ENCODE data around the gene ABCA12.

The ABCA12 gene

GRCh38 chr2:215068399-215068798, 70.0 kb downstream of the ABCA12 start:
- WGBS, result 89% methylated on average over 2 of the region's 2 CpGs
- H3K4me3 ChIP-seq (ENCODE audit: low read length), result no peak overlapping the region
- no peak overlapping the region for H3K9ac ChIP-seq (ENCODE audit: low read depth, low read length)
- no peaks in the 10 kb centered on the region for H3K9me3 ChIP-seq (ENCODE audit: insufficient read depth, low read depth, low read length)
- H3K4me1 ChIP-seq (ENCODE audit: insufficient read depth, low read length), result peaks cover under 1% of the 10 kb centered on the region; the same call in 1 of the 2 replicates
- no peaks in the 10 kb centered on the region for H3K36me3 ChIP-seq (ENCODE audit: insufficient read depth, low read length)
- H3K27ac ChIP-seq (ENCODE audit: low read depth, low read length), result no peak overlapping the region
- H3K27me3 ChIP-seq (ENCODE audit: insufficient read depth, low read length), result no peaks in the 10 kb centered on the region

DNA sequence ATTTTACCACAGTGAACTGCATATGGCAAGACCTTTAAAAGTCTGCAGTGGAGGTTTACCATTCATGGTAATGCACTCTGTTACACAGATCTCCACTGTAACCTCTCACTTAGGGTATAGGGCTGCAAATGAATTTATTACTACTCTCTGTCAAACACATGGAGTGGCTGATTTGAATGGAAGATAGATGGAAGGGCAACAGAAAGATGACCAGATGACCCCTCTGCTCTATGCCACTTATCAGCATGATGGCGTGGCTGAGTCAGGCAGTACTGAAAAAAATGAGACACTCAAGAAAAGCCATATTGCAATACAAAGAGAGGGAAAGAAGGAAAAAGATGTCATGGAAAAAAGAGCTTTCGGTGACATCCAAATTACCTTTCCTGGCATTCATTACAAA, 72.3 kb downstream of the ABCA12 start:
- no peak overlapping the region for H3K27ac ChIP-seq (ENCODE audit: low read depth, low read length)
- no peak overlapping the region for H3K9ac ChIP-seq (ENCODE audit: low read depth, low read length)
- H3K36me3 ChIP-seq (ENCODE audit: insufficient read depth, low read length), result no peaks in the 10 kb centered on the region
- H3K9me3 ChIP-seq (ENCODE audit: insufficient read depth, low read depth, low read length), result no peaks in the 10 kb centered on the region
- no peaks in the 10 kb centered on the region for H3K27me3 ChIP-seq (ENCODE audit: insufficient read depth, low read length)
- no peaks in the 10 kb centered on the region for H3K4me1 ChIP-seq (ENCODE audit: insufficient read depth, low read length)
- WGBS, result 80% methylated on average over 1 of the region's 2 CpGs
- H3K4me3 ChIP-seq (ENCODE audit: low read length), result no peak overlapping the region

- Histone ChIP-seq H3K4me1 (ENCODE audit: insufficient read depth, low read length) (no peaks in the 10 kb centered on the region), H3K36me3 (ENCODE audit: insufficient read depth, low read length) (no peaks in the 10 kb centered on the region), H3K9ac (ENCODE audit: low read depth, low read length) (no peak overlapping the region), H3K4me3 (ENCODE audit: low read length) (no peak overlapping the region), H3K9me3 (ENCODE audit: insufficient read depth, low read depth, low read length) (no peaks in the 10 kb centered on the region), H3K27me3 (ENCODE audit: insufficient read depth, low read length) (no peaks in the 10 kb centered on the region), H3K27ac (ENCODE audit: low read depth, low read length) (no peak overlapping the region)
- 100% methylated on average over 1 of the region's 2 CpGs for WGBS
Observed at GRCh38 chr2:215063526-215063925, 74.9 kb downstream of the ABCA12 start.

DNA sequence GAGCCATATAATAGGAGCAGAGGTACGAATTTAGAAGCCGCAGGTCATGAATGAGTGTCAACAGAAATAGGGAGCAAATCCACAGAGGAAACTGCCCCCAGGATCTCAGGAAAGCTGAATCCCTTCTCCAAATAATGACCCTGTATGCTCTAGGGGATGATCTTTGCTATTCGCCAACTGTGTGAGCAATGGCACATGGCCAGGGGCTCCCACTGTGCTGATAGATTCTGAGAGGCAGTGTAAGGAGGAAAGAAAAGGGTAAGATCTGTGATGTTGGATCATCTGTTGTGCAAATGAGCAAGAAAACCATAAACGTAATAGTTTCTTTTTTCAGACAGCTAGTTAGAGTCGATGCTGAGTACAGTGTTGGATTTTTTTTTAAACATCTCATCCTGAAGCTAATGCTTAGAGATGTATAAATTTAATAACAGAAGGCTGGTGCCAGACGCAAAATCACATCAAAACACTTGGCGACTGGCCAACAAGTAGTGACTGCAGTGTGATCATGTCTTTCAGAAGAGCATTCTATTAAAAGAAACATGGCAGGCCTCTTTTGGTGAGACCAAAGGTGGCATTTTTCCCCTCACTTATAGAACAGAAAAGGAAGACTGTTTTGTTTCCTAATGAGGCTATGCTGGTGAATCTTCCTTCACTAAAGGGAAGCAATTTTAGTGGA, 77.4 kb downstream of the ABCA12 start:
- H3K4me3 ChIP-seq (ENCODE audit: low read length), result no peak overlapping the region
- no peaks in the 10 kb centered on the region for H3K4me1 ChIP-seq (ENCODE audit: insufficient read depth, low read length)
- H3K27ac ChIP-seq (ENCODE audit: low read depth, low read length), result no peak overlapping the region
- WGBS, result 96% methylated on average over 7 of the region's 7 CpGs
- no peaks in the 10 kb centered on the region for H3K36me3 ChIP-seq (ENCODE audit: insufficient read depth, low read length)
- H3K27me3 ChIP-seq (ENCODE audit: insufficient read depth, low read length), result no peaks in the 10 kb centered on the region
- no peaks in the 10 kb centered on the region for H3K9me3 ChIP-seq (ENCODE audit: insufficient read depth, low read depth, low read length)
- no peak overlapping the region for H3K9ac ChIP-seq (ENCODE audit: low read depth, low read length)

DNA sequence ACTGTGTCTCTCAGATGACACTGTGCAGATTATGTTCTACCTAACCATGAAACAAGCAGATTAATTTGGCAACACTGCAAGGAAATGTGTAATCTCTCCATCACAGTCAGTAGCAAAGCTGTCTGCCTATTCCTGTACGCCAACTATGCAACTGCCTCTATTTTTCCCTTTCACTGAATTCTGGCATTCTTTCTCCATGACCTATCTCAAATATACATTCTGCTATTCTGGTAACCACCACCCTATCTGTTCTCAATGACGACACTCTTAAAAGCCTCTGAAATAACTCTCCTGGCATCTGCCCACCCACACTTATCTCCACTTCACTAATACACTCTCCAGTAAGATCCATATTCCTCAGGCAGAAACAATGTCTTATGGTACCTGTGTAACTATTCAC, 78.7 kb downstream of the ABCA12 start:
- Histone ChIP-seq H3K4me3 (ENCODE audit: low read length) (no peak overlapping the region), H3K9ac (ENCODE audit: low read depth, low read length) (no peak overlapping the region), H3K9me3 (ENCODE audit: insufficient read depth, low read depth, low read length) (no peaks in the 10 kb centered on the region), H3K36me3 (ENCODE audit: insufficient read depth, low read length) (no peaks in the 10 kb centered on the region), H3K27ac (ENCODE audit: low read depth, low read length) (no peak overlapping the region), H3K4me1 (ENCODE audit: insufficient read depth, low read length) (no peaks in the 10 kb centered on the region), H3K27me3 (ENCODE audit: insufficient read depth, low read length) (no peaks in the 10 kb centered on the region)
- WGBS, result 48% methylated on average over 2 of the region's 2 CpGs

GRCh38 chr2:215055891-215056290, 82.5 kb downstream of the ABCA12 start:
- no peak overlapping the region for H3K9ac ChIP-seq (ENCODE audit: low read depth, low read length)
- no peaks in the 10 kb centered on the region for H3K36me3 ChIP-seq (ENCODE audit: insufficient read depth, low read length)
- no peak overlapping the region for H3K4me3 ChIP-seq (ENCODE audit: low read length)
- H3K27me3 ChIP-seq (ENCODE audit: insufficient read depth, low read length), result no peaks in the 10 kb centered on the region
- H3K9me3 ChIP-seq (ENCODE audit: insufficient read depth, low read depth, low read length), result no peaks in the 10 kb centered on the region
- 90% methylated on average over 1 of the region's 2 CpGs for WGBS
- H3K4me1 ChIP-seq (ENCODE audit: insufficient read depth, low read length), result no peaks in the 10 kb centered on the region
- no peak overlapping the region for H3K27ac ChIP-seq (ENCODE audit: low read depth, low read length)

GRCh38 chr2:215052810-215053209, 85.6 kb downstream of the ABCA12 start:
- H3K9me3 ChIP-seq (ENCODE audit: insufficient read depth, low read depth, low read length), result no peaks in the 10 kb centered on the region
- no peak overlapping the region for H3K4me3 ChIP-seq (ENCODE audit: low read length)
- 89% methylated on average over 3 of the region's 3 CpGs for WGBS
- H3K36me3 ChIP-seq (ENCODE audit: insufficient read depth, low read length), result no peaks in the 10 kb centered on the region
- no peaks in the 10 kb centered on the region for H3K27me3 ChIP-seq (ENCODE audit: insufficient read depth, low read length)
- H3K9ac ChIP-seq (ENCODE audit: low read depth, low read length), result no peak overlapping the region
- no peaks in the 10 kb centered on the region for H3K4me1 ChIP-seq (ENCODE audit: insufficient read depth, low read length)
- H3K27ac ChIP-seq (ENCODE audit: low read depth, low read length), result no peak overlapping the region

- 95% methylated on average over 3 of the region's 3 CpGs for WGBS
- H3K27me3 ChIP-seq (ENCODE audit: insufficient read depth, low read length), result no peaks in the 10 kb centered on the region
- no peaks in the 10 kb centered on the region for H3K9me3 ChIP-seq (ENCODE audit: insufficient read depth, low read depth, low read length)
- H3K4me1 ChIP-seq (ENCODE audit: insufficient read depth, low read length), result no peaks in the 10 kb centered on the region
- no peaks in the 10 kb centered on the region for H3K36me3 ChIP-seq (ENCODE audit: insufficient read depth, low read length)
- H3K27ac ChIP-seq (ENCODE audit: low read depth, low read length), result no peak overlapping the region
- H3K4me3 ChIP-seq (ENCODE audit: low read length), result no peak overlapping the region
- no peak overlapping the region for H3K9ac ChIP-seq (ENCODE audit: low read depth, low read length)
Observed at GRCh38 chr2:215052404-215052803, 86.0 kb downstream of the ABCA12 start.

- Histone ChIP-seq H3K9ac (ENCODE audit: low read depth, low read length) (no peak overlapping the region), H3K27me3 (ENCODE audit: insufficient read depth, low read length) (no peaks in the 10 kb centered on the region), H3K27ac (ENCODE audit: low read depth, low read length) (no peak overlapping the region), H3K4me1 (ENCODE audit: insufficient read depth, low read length) (no peaks in the 10 kb centered on the region), H3K9me3 (ENCODE audit: insufficient read depth, low read depth, low read length) (no peaks in the 10 kb centered on the region), H3K36me3 (ENCODE audit: insufficient read depth, low read length) (no peaks in the 10 kb centered on the region), H3K4me3 (ENCODE audit: low read length) (no peak overlapping the region)
- 100% methylated on average over 1 of the region's 2 CpGs for WGBS
Observed at GRCh38 chr2:215049341-215049740, 89.1 kb downstream of the ABCA12 start.

- H3K9ac ChIP-seq (ENCODE audit: low read depth, low read length), result no peak overlapping the region
- H3K4me1 ChIP-seq (ENCODE audit: insufficient read depth, low read length), result no peaks in the 10 kb centered on the region
- no peaks in the 10 kb centered on the region for H3K9me3 ChIP-seq (ENCODE audit: insufficient read depth, low read depth, low read length)
- H3K4me3 ChIP-seq (ENCODE audit: low read length), result no peak overlapping the region
- no peaks in the 10 kb centered on the region for H3K27me3 ChIP-seq (ENCODE audit: insufficient read depth, low read length)
- no peak overlapping the region for H3K27ac ChIP-seq (ENCODE audit: low read depth, low read length)
- 95% methylated on average over 3 of the region's 3 CpGs for WGBS
- H3K36me3 ChIP-seq (ENCODE audit: insufficient read depth, low read length), result no peaks in the 10 kb centered on the region
Observed at GRCh38 chr2:215038421-215038820, 100.0 kb downstream of the ABCA12 start.

DNA sequence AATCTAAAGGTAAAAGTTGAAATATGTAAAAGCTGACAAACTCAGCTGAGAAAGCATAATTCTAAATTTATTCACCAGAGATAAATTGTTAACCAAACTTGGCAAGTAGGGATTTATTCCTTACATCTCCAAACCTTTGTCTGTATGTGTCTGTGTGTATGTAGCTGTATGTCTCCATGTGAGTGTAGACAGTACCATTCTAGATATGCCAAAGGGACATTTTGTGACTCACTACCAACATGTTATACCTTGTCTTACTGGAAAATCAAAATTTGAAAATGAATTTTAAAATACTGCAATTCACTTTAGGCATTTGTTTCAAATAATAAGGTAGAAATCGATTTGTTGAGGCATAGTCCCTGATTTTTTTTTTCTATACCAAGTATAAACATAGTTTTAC, 102.1 kb downstream of the ABCA12 start:
- H3K4me1 ChIP-seq (ENCODE audit: insufficient read depth, low read length), result no peaks in the 10 kb centered on the region
- WGBS, result 83% methylated on average over 1 of the region's 1 CpG
- H3K36me3 ChIP-seq (ENCODE audit: insufficient read depth, low read length), result no peaks in the 10 kb centered on the region
- H3K27me3 ChIP-seq (ENCODE audit: insufficient read depth, low read length), result no peaks in the 10 kb centered on the region
- H3K9me3 ChIP-seq (ENCODE audit: insufficient read depth, low read depth, low read length), result no peaks in the 10 kb centered on the region
- H3K9ac ChIP-seq (ENCODE audit: low read depth, low read length), result no peak overlapping the region
- no peak overlapping the region for H3K27ac ChIP-seq (ENCODE audit: low read depth, low read length)
- no peak overlapping the region for H3K4me3 ChIP-seq (ENCODE audit: low read length)

- Histone ChIP-seq H3K4me3 (ENCODE audit: low read length) (no peak overlapping the region), H3K9ac (ENCODE audit: low read depth, low read length) (no peak overlapping the region), H3K27ac (ENCODE audit: low read depth, low read length) (no peak overlapping the region), H3K4me1 (ENCODE audit: insufficient read depth, low read length) (no peaks in the 10 kb centered on the region), H3K27me3 (ENCODE audit: insufficient read depth, low read length) (no peaks in the 10 kb centered on the region), H3K36me3 (ENCODE audit: insufficient read depth, low read length) (no peaks in the 10 kb centered on the region), H3K9me3 (ENCODE audit: insufficient read depth, low read depth, low read length) (no peaks in the 10 kb centered on the region)
- 91% methylated on average over 3 of the region's 3 CpGs for WGBS
Observed at GRCh38 chr2:215034154-215034553, 104.3 kb downstream of the ABCA12 start.
